Measurements from ENCODE around the gene ZNF740.
"Not testable (repeated sequence)": the region's sequence is repeated elsewhere in the genome, so short reads cannot be mapped to it uniquely, and the experiment has no call there.

The ZNF740 gene

GRCh38 chr12:53166837-53167236 is 13.7 kb upstream of the ZNF740 start:
- no peak for DNase-seq
- Mint-ChIP-seq H3K36me3 (ENCODE audit: low read depth) (peaks cover 23% of the 10 kb centered on the region), H3K4me3 (no peak overlapping the region), H3K27me3 (no peaks in the 10 kb centered on the region), H3K27ac (no peak overlapping the region), H3K9me3 (no peaks in the 10 kb centered on the region), H3K4me1 (ENCODE audit: low read depth) (peaks cover 6% of the 10 kb centered on the region)

GRCh38 chr12:53169644-53170043 is 10.9 kb upstream of the ZNF740 start:
- Mint-ChIP-seq H3K4me3 (no peak overlapping the region), H3K27me3 (no peaks in the 10 kb centered on the region), H3K9me3 (no peaks in the 10 kb centered on the region), H3K27ac (no peak overlapping the region), H3K36me3 (ENCODE audit: low read depth) (peaks cover 23% of the 10 kb centered on the region), H3K4me1 (ENCODE audit: low read depth) (peaks cover 6% of the 10 kb centered on the region)
- no peak for DNase-seq

- peaks cover 23% of the 10 kb centered on the region for H3K36me3 Mint-ChIP-seq (ENCODE audit: low read depth)
- H3K4me3 Mint-ChIP-seq = no peak overlapping the region
- DNase-seq = no peak
- H3K27ac Mint-ChIP-seq = no peak overlapping the region
- no peaks in the 10 kb centered on the region for H3K27me3 Mint-ChIP-seq
- peaks cover 6% of the 10 kb centered on the region for H3K4me1 Mint-ChIP-seq (ENCODE audit: low read depth)
- H3K9me3 Mint-ChIP-seq = no peaks in the 10 kb centered on the region
These were observed 10.3 kb upstream of the ZNF740 start for GRCh38 chr12:53170215-53170614.

GRCh38 chr12:53170876-53171724 is 9.4 kb upstream of the ZNF740 start:
- H3K36me3 Mint-ChIP-seq (ENCODE audit: low read depth) = peaks cover 23% of the 10 kb centered on the region
- H3K9me3 Mint-ChIP-seq = no peaks in the 10 kb centered on the region
- no peak overlapping the region for H3K4me3 Mint-ChIP-seq
- no peaks in the 10 kb centered on the region for H3K27me3 Mint-ChIP-seq
- H3K4me1 Mint-ChIP-seq (ENCODE audit: low read depth) = peaks cover 12% of the 10 kb centered on the region
- no peak overlapping the region for H3K27ac Mint-ChIP-seq
- DNase-seq = no peak

- Mint-ChIP-seq H3K4me3 (no peak overlapping the region), H3K4me1 (ENCODE audit: low read depth) (peaks cover 9% of the 10 kb centered on the region), H3K9me3 (no peaks in the 10 kb centered on the region), H3K27me3 (no peaks in the 10 kb centered on the region), H3K27ac (no peak overlapping the region), H3K36me3 (ENCODE audit: low read depth) (peaks cover 20% of the 10 kb centered on the region)
- DNase-seq = no peak
These were observed 8.7 kb upstream of the ZNF740 start for GRCh38 chr12:53171725-53172329.

- DNase-seq = no peak
- Mint-ChIP-seq H3K27me3 (no peaks in the 10 kb centered on the region), H3K4me3 (no peak overlapping the region), H3K27ac (no peak overlapping the region), H3K36me3 (ENCODE audit: low read depth) (peaks cover 20% of the 10 kb centered on the region), H3K4me1 (ENCODE audit: low read depth) (peaks cover 7% of the 10 kb centered on the region), H3K9me3 (no peaks in the 10 kb centered on the region)
These were observed 8.2 kb upstream of the ZNF740 start for GRCh38 chr12:53172352-53172751.

- H3K9me3 Mint-ChIP-seq = no peaks in the 10 kb centered on the region
- peaks cover 6% of the 10 kb centered on the region for H3K4me1 Mint-ChIP-seq (ENCODE audit: low read depth)
- no peak overlapping the region for H3K4me3 Mint-ChIP-seq
- H3K36me3 Mint-ChIP-seq (ENCODE audit: low read depth) = peaks cover 20% of the 10 kb centered on the region
- H3K27ac Mint-ChIP-seq = no peak overlapping the region
- no peaks in the 10 kb centered on the region for H3K27me3 Mint-ChIP-seq
- DNase-seq = no peak
These were observed 7.3 kb upstream of the ZNF740 start for GRCh38 chr12:53173085-53173715.

- no peak overlapping the region for H3K27ac Mint-ChIP-seq
- H3K27me3 Mint-ChIP-seq = no peaks in the 10 kb centered on the region
- peaks cover 18% of the 10 kb centered on the region for H3K4me1 Mint-ChIP-seq (ENCODE audit: low read depth)
- no peak overlapping the region for H3K4me3 Mint-ChIP-seq
- H3K36me3 Mint-ChIP-seq (ENCODE audit: low read depth) = peaks cover 17% of the 10 kb centered on the region
- no peaks in the 10 kb centered on the region for H3K9me3 Mint-ChIP-seq
- no peak for DNase-seq
These were observed 5.5 kb upstream of the ZNF740 start for GRCh38 chr12:53174881-53175491.

GRCh38 chr12:53176750-53177149 is 3.8 kb upstream of the ZNF740 start:
- H3K4me3 Mint-ChIP-seq = no peak overlapping the region
- H3K27ac Mint-ChIP-seq = no peak overlapping the region
- DNase-seq = no peak
- peaks cover 25% of the 10 kb centered on the region for H3K4me1 Mint-ChIP-seq (ENCODE audit: low read depth)
- H3K9me3 Mint-ChIP-seq = no peaks in the 10 kb centered on the region
- no peaks in the 10 kb centered on the region for H3K27me3 Mint-ChIP-seq
- peaks cover 15% of the 10 kb centered on the region for H3K36me3 Mint-ChIP-seq (ENCODE audit: low read depth)

- not testable (repeated sequence) for H3K27me3 Mint-ChIP-seq, H3K9me3 Mint-ChIP-seq, H3K27ac Mint-ChIP-seq, H3K4me3 Mint-ChIP-seq, DNase-seq
- Mint-ChIP-seq H3K4me1 (ENCODE audit: low read depth) (peaks cover 32% of the 10 kb centered on the region), H3K36me3 (ENCODE audit: low read depth) (peaks cover 20% of the 10 kb centered on the region)
These were observed 3.1 kb upstream of the ZNF740 start for GRCh38 chr12:53177447-53177846.

- peaks cover 46% of the 10 kb centered on the region for H3K4me1 Mint-ChIP-seq (ENCODE audit: low read depth)
- H3K9me3 Mint-ChIP-seq, H3K27me3 Mint-ChIP-seq, DNase-seq: not testable (repeated sequence)
- H3K27ac Mint-ChIP-seq = peak overlapping the region; percentile 98
- H3K4me3 Mint-ChIP-seq = peak overlapping the region; percentile 91
- H3K36me3 Mint-ChIP-seq (ENCODE audit: low read depth) = peaks cover 33% of the 10 kb centered on the region
These were observed 1.7 kb upstream of the ZNF740 start for GRCh38 chr12:53178803-53179202.

GRCh38 chr12:53179687-53180219 is 769 bp upstream of the ZNF740 start:
- Mint-ChIP-seq H3K9me3 (no peaks in the 10 kb centered on the region), H3K27me3 (no peaks in the 10 kb centered on the region), H3K27ac (peak overlapping the region; percentile 98), H3K4me3 (peak overlapping the region; percentile 91), H3K4me1 (ENCODE audit: low read depth) (peaks cover 55% of the 10 kb centered on the region), H3K36me3 (ENCODE audit: low read depth) (peaks cover 43% of the 10 kb centered on the region)
- DNase-seq = no peak

- H3K9me3 Mint-ChIP-seq = no peaks in the 10 kb centered on the region
- H3K27me3 Mint-ChIP-seq = no peaks in the 10 kb centered on the region
- no peak for DNase-seq
- peak overlapping the region; percentile 91 for H3K4me3 Mint-ChIP-seq
- peaks cover 56% of the 10 kb centered on the region for H3K36me3 Mint-ChIP-seq (ENCODE audit: low read depth)
- peaks cover 54% of the 10 kb centered on the region for H3K4me1 Mint-ChIP-seq (ENCODE audit: low read depth)
- H3K27ac Mint-ChIP-seq = peak overlapping the region; percentile 93
These were observed 566 bp downstream of the ZNF740 start for GRCh38 chr12:53180931-53181645.

GRCh38 chr12:53181935-53182334 is 1.4 kb downstream of the ZNF740 start:
- Mint-ChIP-seq H3K4me1 (ENCODE audit: low read depth) (peaks cover 54% of the 10 kb centered on the region), H3K36me3 (ENCODE audit: low read depth) (peaks cover 64% of the 10 kb centered on the region), H3K27ac (peak overlapping the region; percentile 93), H3K27me3 (no peaks in the 10 kb centered on the region), H3K9me3 (no peaks in the 10 kb centered on the region), H3K4me3 (peak overlapping the region; percentile 91)
- no peak for DNase-seq
